Endothelial cell of umbilical vein (primary cell): ENCODE measurements around the gene NGFR. TPM values are rescaled to one million over a fixed set of nuclear protein-coding genes. Genes with fewer than 3 reads are reported as not detected.

Source experiments
- BruUV-seq: library from RNA; stranded (reverse); fragments of 400-500 nt; replicated peaks from 2 replicates; lab custom pipeline; 2021; lab: Mats Ljungman, UMichigan
- CTCF ChIA-PET: fragments of 300-600, 350-600 bp; sonication (Branson Sonifier 250); formaldehyde crosslinking; loops from one replicate; lab custom pipeline; 2021; ENCODE audit warnings: antibody characterized with exemption, inconsistent platforms; lab: Charles Lee
- POLR2A ChIA-PET: fragments of 300-600, 350-600 bp; sonication (Branson Sonifier 250); formaldehyde crosslinking; loops from one replicate; lab custom pipeline; 2021; ENCODE audit warnings: antibody characterized with exemption, inconsistent platforms; lab: Charles Lee
- DNase-seq: peaks from one replicate; pipeline ENCODE4 v3.0.0-alpha.2; 2011; ENCODE audit warnings: low read depth, low spot score
- FAIRE-seq: peaks from 2 replicates; lab custom pipeline; 2011; peaks lifted over from hg19 to GRCh38; lab: Jason Lieb, UNC
- H2AFZ ChIP-seq: 2 replicates; pipeline ENCODE4 v1.6.0; 2012; ENCODE audit warnings: low read depth, low read length, control low read depth, inconsistent platforms
- H3K27ac ChIP-seq: 2 replicates; pipeline ENCODE4 v1.5.1; 2011; ENCODE audit warnings: low read depth, mild to moderate bottlenecking, control low read depth, low read length, moderate library complexity; ENCODE audit not compliant: insufficient read depth
- H3K27me3 ChIP-seq, 2 experiments: 2 replicates each; pipeline versions ENCODE4 v1.6.0 to v1.6.1; 2011; ENCODE audit warnings: low read length in 2 of 2, mixed read lengths in 1 of 2; ENCODE audit not compliant: control insufficient read depth in 2 of 2, insufficient read depth in 2 of 2
- H3K36me3 ChIP-seq, 2 experiments: 2 replicates in 1 of 2; 3 replicates in 1 of 2; pipeline ENCODE4 v1.5.1; 2011; ENCODE audit warnings: low read length in 2 of 2, mild to moderate bottlenecking in 1 of 2, moderate library complexity in 1 of 2; ENCODE audit not compliant: control insufficient read depth in 2 of 2, insufficient read depth in 2 of 2; ENCODE audit errors: extremely low read depth in 1 of 2
- H3K4me1 ChIP-seq: 3 replicates; pipeline ENCODE4 v1.5.1; 2011; ENCODE audit warnings: mild to moderate bottlenecking, low read length; ENCODE audit not compliant: control insufficient read depth, insufficient read depth; ENCODE audit errors: extremely low read depth
- H3K4me2 ChIP-seq: 2 replicates; pipeline ENCODE4 v1.6.1; 2011; ENCODE audit warnings: low read length, control low read depth, mixed read lengths; ENCODE audit not compliant: insufficient read depth
- H3K4me3 ChIP-seq, 3 experiments: fragments of 200-600 bp in 1 of 3; sonication (generic), shearing (Covaris generic) in 1 of 3; replicated peaks in 1 of 3; 2 replicates each; pipeline ENCODE4 v1.5.1; 2011 to 2016; ENCODE audit warnings: control low read depth in 3 of 3, low read length in 3 of 3, mild to moderate bottlenecking in 2 of 3, inconsistent platforms in 1 of 3, low read depth in 1 of 3, moderate library complexity in 1 of 3; ENCODE audit not compliant: insufficient read depth in 1 of 3
- H3K79me2 ChIP-seq: 2 replicates; pipeline ENCODE4 v1.6.0; 2012; ENCODE audit warnings: low read length, inconsistent platforms; ENCODE audit not compliant: control insufficient read depth, insufficient read depth
- H3K9ac ChIP-seq: replicated peaks from 2 replicates; pipeline ENCODE3; 2011; ENCODE audit warnings: low read length, control low read depth; ENCODE audit not compliant: insufficient read depth; ENCODE audit errors: extremely low read depth
- H3K9me1 ChIP-seq: replicated peaks from 3 replicates; pipeline ENCODE4 v1.6.0; 2011; ENCODE audit warnings: mild to moderate bottlenecking, low read length; ENCODE audit not compliant: control insufficient read depth, insufficient read depth; ENCODE audit errors: extremely low read depth
- H3K9me3 ChIP-seq: replicated peaks from 2 replicates; pipeline ENCODE4 v1.5.1; 2012; ENCODE audit warnings: low read length, inconsistent platforms; ENCODE audit not compliant: control insufficient read depth, insufficient read depth
- H4K20me1 ChIP-seq: replicated peaks from 2 replicates; pipeline ENCODE3; 2011; ENCODE audit warnings: mild to moderate bottlenecking, low read length; ENCODE audit not compliant: control insufficient read depth, insufficient read depth; ENCODE audit errors: extremely low read depth
- CTCF ChIP-seq, 2 donors: IDR thresholded peaks; 1 replicate in 1 of 2; 2 replicates in 1 of 2; pipeline ENCODE4 v1.5.1; 2011; ENCODE audit warnings: low read length in 2 of 2, mild to moderate bottlenecking in 2 of 2, moderate library complexity in 2 of 2, control low read depth in 1 of 2, inconsistent platforms in 1 of 2, low read depth in 1 of 2; ENCODE audit not compliant: insufficient read depth in 1 of 2; ENCODE audit errors: extremely low read depth in 1 of 2
- EZH2 ChIP-seq: IDR thresholded peaks from 2 replicates; pipeline ENCODE4 v1.6.1; 2012; ENCODE audit warnings: borderline replicate concordance, low read depth, mild to moderate bottlenecking, moderate library complexity, low read length, inconsistent platforms; ENCODE audit not compliant: severe bottlenecking
- FOS ChIP-seq: IDR thresholded peaks from 2 replicates; pipeline ENCODE4 v1.6.1; 2011; ENCODE audit warnings: mild to moderate bottlenecking, low read length, moderate library complexity, borderline replicate concordance; ENCODE audit not compliant: insufficient read depth
- GATA2 ChIP-seq: IDR thresholded peaks from 2 replicates; pipeline ENCODE4 v1.7.0; 2011; ENCODE audit warnings: low read depth, mild to moderate bottlenecking, moderate library complexity, mixed read lengths, low read length; ENCODE audit not compliant: insufficient read length, insufficient read depth
- JUN ChIP-seq: IDR thresholded peaks from 2 replicates; pipeline ENCODE4 v1.6.1; 2011; ENCODE audit warnings: borderline replicate concordance, low read depth; ENCODE audit not compliant: insufficient read length, insufficient read depth
- MAX ChIP-seq: IDR thresholded peaks from 2 replicates; pipeline ENCODE4 v1.6.1; 2011; ENCODE audit not compliant: insufficient read depth, insufficient read length
- MYC ChIP-seq: IDR thresholded peaks from one replicate; pipeline ENCODE4 v1.6.1; 2011; ENCODE audit warnings: mild to moderate bottlenecking, low read depth, low read length
- POLR2A ChIP-seq: IDR thresholded peaks from 2 replicates; pipeline ENCODE4 v1.6.1; 2012; ENCODE audit warnings: low read depth, mild to moderate bottlenecking, control low read depth, low read length
- POLR2AphosphoS5 ChIP-seq: IDR thresholded peaks from 2 replicates; pipeline ENCODE4 v1.6.1; 2012; ENCODE audit warnings: low read depth, mild to moderate bottlenecking, control low read depth, low read length, moderate library complexity; ENCODE audit not compliant: insufficient read depth
- dilution Hi-C: fragments of 300-500 bp; cut with MboI; formaldehyde crosslinking; loops from one replicate; pipeline ENCODE4 v1.15.0; 2019; ENCODE audit warnings: low sequenced_read_pairs; ENCODE audit not compliant: extremely low pct_ligation_motif_present
- intact Hi-C: fragments of 100-400 bp; cut with micrococcal nuclease; formaldehyde crosslinking; loops from one replicate; pipeline ENCODE4 v1.10.0; 2022
- polyA plus RNA-seq, 4 experiments: library from polyadenylated mRNA; depleted of rRNA in 3 of 4; stranded (reverse) in 3 of 4; unstranded in 1 of 4; fragments of >200 nt; gene quantifications; 2 replicates each; pipeline versions ENCODE4 v1.2.1 to v1.2.3, GENCODE V29; 2011 to 2012; ENCODE audit warnings: missing spikeins in 1 of 4
- total RNA-seq: library from RNA; stranded (reverse); gene quantifications from 2 replicates; pipeline ENCODE4 v1.2.3, GENCODE V29; 2021

Gene NGFR
- total and polyA plus RNA-seq, 2 donors (not counting 3 experiments of a cell fraction or from before 2014, with no cell fraction given) = not detected

GRCh38 chr17:49473900-49474751 lies 21.0 kb upstream of the NGFR start:
- Histone ChIP-seq H3K27me3 (peaks cover 40% of the 10 kb centered on the region in 2 experiments), H3K9me3 (no peaks in the 10 kb centered on the region), H3K36me3 (no peaks in the 10 kb centered on the region), H2AFZ (no peak overlapping the region), H4K20me1 (no peaks in the 10 kb centered on the region), H3K4me1 (no peaks in the 10 kb centered on the region), H3K27ac (no peak overlapping the region), H3K9me1 (no peaks in the 10 kb centered on the region), H3K9ac (no peak overlapping the region), H3K79me2 (no peaks in the 10 kb centered on the region), H3K4me3 (no peak overlapping the region), H3K4me2 (no peak overlapping the region)
- dilution Hi-C loops (no loop called here), intact Hi-C loops (no loop called here)
- no TSS peak for BruUV-seq
- ChIA-PET POLR2A (no interaction called here), CTCF (interaction anchor here (0.6 to 1.1 kb wide), 2 partner anchors 10 to 326 kb away, joined by 3 read pairs; no protein-coding TSS in a partner anchor)
- FAIRE-seq (no peak), DNase-seq (no peak)
- no peak for TF ChIP-seq POLR2AphosphoS5
- TF ChIP-seq FOS = no peak
- no peak for TF ChIP-seq MYC
- no peak for TF ChIP-seq EZH2
- TF ChIP-seq MAX = no peak
- no peak for TF ChIP-seq JUN
- TF ChIP-seq CTCF (IDR thresholded peaks at IDR 0.05; ENCODE audit: extremely low read depth in 1 of 2, insufficient read depth in 1 of 2, low read depth in 1 of 2, low read length in 2 of 2) = no peak
- TF ChIP-seq GATA2 = no peak
- no peak for TF ChIP-seq POLR2A
